Hindlimb muscle (tissue), 1 donor: ENCODE measurements around the gene TPD52L1. TPM values are rescaled to one million over a fixed set of nuclear protein-coding genes. Genes with fewer than 3 reads are reported as not detected.
"Not testable (repeated sequence)": the region's sequence is repeated elsewhere in the genome, so short reads cannot be mapped to it uniquely, and the experiment has no call there.

Source experiments
- DNase-seq: peaks from one replicate; pipeline ENCODE4 v3.0.0-alpha.2; 2013
- polyA plus RNA-seq: library from polyadenylated mRNA; unstranded; fragments of 120-200 nt; gene quantifications from one replicate; pipeline ENCODE4 v1.2.1, GENCODE V29; 2013; ENCODE audit not compliant: insufficient read length

The TPD52L1 gene
- polyA plus RNA-seq, 1 donor, result 64.3 TPM

GRCh38 chr6:125274935-125275334 lies 121.4 kb downstream of the TPD52L1 start:
- no peak for DNase-seq

GRCh38 chr6:125275779-125276178 lies 122.2 kb downstream of the TPD52L1 start:
- no peak for DNase-seq

DNA sequence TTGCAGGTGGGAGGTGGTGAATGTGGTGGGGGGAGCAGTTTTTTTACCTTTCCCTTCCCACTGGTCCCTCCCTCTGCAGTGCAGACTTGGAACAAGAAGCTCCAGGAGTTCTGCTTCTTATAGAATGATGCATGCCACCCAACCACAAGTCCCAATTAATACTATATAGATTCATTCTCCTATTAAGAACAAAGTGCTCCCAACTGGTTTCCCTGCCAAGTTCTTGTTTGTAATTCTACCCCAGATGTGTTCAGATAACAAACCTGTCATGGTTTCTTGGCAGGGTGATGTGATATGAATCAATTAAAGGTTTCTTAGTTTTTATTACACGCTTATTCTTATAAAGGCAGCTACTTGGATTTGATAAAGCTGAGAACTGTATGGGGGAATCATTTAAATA lies 124.3 kb downstream of the TPD52L1 start:
- no peak for DNase-seq

- no peak for DNase-seq
Measured at GRCh38 chr6:125279961-125280360, 126.4 kb downstream of the TPD52L1 start.

DNA sequence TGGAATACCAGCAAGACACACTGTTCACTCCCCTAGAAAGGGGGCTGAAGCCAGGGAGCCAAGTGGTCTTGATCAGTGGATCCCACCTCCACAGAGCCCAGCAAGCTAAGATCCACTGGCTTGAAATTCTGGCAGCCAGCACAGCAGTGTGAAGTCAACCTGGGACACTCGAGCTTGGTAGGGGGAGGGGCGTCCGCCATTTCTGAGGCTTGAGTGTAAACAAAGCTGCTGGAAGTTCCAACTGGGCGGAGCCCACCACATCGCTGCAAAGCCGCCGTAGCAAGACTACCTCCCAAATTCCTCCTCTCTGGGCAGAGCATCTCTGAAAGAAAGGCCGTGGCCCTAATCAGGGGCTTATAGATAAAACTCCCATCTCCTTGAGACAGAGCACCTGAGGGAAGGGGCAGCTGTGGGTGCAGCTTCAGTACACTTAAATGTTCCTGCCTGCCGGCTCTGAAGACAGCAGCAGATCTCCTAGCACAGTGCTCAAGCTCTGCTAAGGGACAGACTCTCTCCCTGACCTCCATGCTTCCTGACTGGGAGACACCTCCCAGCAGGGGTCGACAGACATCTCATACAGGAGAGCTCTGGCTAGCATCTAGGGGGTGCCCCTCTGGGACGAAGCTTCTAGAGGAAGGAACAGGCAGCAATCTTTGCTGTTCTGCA lies 126.9 kb downstream of the TPD52L1 start:
- DNase-seq, result not testable (repeated sequence)

DNA sequence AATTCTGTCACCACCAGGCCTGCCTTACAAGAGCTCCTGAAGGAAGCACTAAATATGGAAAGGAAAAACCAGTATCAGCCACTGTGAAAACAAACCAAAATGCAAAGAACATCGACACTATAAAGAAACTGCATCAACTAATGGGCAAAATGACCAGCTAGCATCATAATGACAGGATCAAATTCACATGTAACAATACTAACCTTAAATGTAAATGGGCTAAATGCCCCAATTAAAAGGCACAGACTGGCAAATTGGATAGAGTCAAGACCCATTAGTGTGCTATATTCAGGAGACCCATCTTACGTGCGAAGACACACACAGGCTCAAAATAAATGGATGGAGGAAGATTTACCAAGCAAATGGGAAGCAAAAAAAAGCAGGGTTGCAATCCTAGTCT lies 128.9 kb downstream of the TPD52L1 start:
- DNase-seq, result not testable (repeated sequence)

GRCh38 chr6:125285353-125285752 lies 131.8 kb downstream of the TPD52L1 start:
- DNase-seq, result no peak

DNA sequence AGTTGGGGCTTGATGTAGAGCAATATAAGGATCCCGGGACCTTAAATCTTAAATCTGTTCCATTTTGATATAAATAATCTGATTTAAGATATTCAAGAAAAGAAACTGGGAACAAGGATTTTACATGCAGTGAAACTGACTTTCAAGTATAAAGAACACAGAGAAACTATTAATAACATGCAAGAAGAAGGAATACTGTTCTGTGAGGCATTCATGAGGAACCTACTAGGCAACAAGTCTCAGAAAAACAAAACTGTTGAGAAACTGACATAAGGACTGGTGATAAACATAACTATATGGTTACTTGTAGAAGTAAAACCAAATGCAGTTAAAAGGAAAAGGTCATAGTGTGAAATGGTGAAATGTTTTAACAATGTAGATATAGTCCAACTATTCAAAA lies 132.4 kb downstream of the TPD52L1 start:
- DNase-seq, result no peak

DNA sequence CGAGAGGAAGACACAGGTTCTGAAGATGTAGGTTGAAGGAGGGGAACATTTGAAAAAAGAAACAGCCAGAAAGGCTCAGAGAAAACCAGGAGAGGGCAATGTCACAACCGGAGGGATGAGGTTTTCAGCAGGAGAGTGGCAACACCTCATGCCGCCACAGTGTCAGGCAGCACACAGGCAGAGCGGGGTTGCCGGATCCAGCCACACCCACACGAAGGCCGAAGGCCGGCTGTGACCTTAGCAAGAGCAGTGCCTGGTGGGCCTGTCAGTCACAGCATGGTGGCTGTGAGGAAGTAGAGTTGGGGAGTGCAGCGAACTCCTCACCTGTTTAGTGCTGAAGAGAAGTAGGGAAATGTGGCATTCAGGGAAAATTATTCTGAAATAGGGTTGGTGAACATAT lies 134.1 kb downstream of the TPD52L1 start:
- no peak for DNase-seq

GRCh38 chr6:125293587-125293986 lies 140.0 kb downstream of the TPD52L1 start:
- DNase-seq, result no peak

DNA sequence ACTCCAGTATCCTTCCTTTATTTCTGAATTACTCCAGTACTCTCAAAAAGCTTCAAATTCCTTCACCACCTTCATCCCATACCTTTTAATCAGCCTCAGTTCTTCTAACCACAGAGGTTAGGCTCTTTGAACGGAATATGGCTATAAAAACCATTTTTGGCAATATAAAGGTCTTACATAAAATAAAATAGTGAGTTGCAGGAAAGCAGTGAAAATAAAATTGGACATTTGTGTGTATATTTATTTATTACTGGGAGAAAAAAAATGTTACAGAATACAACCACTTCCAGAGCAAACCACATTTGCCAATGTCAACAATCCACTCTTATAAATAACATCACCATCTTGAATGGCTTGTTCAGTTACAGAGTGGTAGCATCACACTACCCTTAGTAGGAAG lies 140.5 kb downstream of the TPD52L1 start:
- no peak for DNase-seq

GRCh38 chr6:125294925-125295324 lies 141.4 kb downstream of the TPD52L1 start:
- no peak for DNase-seq

GRCh38 chr6:125296471-125296870 lies 142.9 kb downstream of the TPD52L1 start:
- no peak for DNase-seq

- no peak for DNase-seq
Measured at GRCh38 chr6:125299257-125299656, 145.7 kb downstream of the TPD52L1 start.

DNA sequence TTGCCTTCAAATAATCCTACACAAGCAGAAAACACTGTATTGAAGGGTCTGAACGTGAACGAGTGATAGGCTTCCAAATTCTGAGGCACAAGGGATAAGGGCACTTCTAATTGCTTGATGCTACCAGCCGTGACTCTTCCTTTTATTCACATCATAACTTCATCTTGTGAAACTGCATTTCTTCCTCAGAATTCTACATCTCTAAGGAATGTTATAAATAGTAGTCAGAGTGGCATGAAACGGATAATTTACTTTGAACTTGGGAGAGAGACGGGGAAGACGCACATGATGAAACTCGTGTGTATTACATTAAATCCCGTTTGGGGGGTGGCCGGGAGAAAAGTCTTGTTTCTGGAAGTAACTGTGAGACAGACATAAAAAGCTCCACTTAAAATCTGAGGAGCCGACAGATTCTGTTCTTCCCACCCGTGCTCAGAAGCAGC lies 147.4 kb downstream of the TPD52L1 start:
- peak; percentile 14 for DNase-seq

- DNase-seq, result peak; percentile 75
Measured at GRCh38 chr6:125301435-125302391, 148.1 kb downstream of the TPD52L1 start, which contains the start of gene HDDC2. Gene HDDC2 (minus strand): TSS chr6:125301967. CDS start chr6:125301932, 35 bp downstream.

DNA sequence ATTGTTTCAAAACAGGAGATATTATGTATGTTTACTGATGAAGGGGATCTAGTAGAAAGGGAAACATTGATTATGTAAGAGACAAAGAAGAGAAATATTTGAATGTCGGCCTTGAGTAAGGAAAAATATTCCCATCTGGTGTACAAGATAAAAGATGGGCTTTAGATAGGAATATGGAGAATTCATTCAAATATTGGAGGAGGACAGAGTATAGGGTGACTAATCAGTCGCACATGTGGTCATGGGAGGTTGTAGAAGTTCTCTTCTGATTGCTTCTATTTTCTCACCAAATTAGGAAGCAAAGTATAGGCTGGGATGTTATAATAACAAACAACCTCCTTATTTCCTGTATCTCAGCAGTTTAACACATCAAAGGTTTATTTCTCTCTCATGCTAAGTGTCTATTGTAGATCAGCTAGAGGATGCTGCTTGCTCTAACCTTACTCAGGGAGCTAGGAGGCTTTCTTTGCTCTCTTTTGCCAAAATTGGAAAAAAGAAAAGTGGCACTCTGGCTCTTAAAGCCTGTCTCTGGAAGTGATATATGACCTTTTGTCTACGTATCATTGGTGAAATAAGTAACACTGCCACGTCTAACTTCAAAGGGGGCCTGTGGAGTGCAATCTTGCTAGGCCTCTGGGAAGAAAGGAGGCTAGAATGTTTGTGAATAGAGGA lies 149.4 kb downstream of the TPD52L1 start:
- no peak for DNase-seq

DNA sequence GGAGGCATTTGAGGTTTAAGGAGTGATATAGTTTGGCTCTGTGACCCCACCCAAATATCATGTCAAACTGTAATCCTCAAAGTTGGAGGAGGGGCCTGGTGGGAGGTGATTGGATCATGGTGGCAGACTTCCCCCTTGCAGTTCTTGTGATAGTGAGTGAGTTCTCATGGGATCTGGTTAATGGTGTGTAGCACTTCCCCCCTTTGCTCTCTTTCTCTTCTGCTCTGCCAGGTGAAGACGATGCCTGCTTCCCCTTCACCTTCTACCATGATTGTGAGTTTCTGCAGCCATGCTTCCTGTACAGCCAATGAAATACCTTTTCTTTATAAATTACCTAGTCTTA lies 149.9 kb downstream of the TPD52L1 start:
- no peak for DNase-seq

DNA sequence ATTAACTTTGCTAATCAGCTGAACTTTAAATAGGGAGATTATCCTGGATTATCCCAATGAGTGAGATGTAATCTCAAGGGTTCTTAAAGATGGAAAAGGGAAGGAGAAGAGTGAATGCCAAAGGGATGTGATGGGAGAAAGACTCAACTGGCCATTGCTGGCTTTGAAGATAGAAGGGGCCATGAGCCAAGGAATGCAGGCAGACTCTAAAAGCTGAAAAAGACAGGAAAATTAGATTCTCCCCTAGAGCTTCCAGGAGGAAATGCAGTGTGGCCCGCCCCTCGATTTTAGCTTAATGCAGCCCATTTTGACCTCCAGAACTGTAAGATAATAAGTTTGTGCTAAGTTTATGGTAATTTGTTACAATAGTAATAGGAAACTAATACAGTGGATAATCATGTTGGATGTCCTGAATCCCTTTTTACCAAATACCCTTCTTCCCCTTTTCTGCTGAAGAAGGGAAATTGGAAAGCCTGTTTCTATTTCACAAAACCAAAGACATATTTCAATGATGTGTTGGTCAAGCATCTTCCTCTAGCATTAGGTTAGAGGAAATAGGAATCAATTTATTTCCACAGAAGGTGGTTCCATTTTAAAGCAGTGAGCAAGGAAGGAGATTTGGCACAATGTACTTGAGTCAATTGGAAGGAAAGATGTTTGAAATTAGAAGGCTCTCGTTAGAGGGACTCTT lies 151.5 kb downstream of the TPD52L1 start:
- DNase-seq, result no peak

DNA sequence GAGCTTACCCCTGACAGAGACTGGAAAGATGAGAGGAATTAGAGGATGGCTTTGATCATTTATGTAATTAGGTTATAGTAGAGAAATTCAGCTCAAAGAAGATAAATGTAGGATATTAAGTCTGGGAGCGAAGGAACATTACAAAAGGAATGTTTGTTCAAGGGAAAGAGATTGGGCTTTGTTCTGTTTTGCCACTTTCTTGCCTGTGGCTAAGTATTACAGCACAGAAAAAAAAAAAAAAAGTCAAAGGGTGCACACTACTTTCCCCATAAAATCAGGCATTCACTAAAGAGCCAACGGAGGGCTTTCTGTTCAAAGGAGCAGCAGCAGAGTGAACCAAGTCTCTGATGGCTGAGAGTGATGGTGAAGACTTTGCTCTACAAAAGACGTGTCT lies 153.2 kb downstream of the TPD52L1 start:
- DNase-seq, result no peak

GRCh38 chr6:125307150-125307838 lies 153.7 kb downstream of the TPD52L1 start:
- DNase-seq, result no peak
